Right cardiac atrium (tissue), 5 donors: ENCODE measurements around the gene ARAP2. TPM values are rescaled to one million over a fixed set of nuclear protein-coding genes. Genes with fewer than 3 reads are reported as not detected.

Experiments used
- ATAC-seq, 2 donors: fragments of 200-7000 bp; cut with Tn5 transposase; one replicate each; pipeline versions ENCODE4 v1.8.0 to v1.9.1; 2020; ENCODE audit warnings: moderate library complexity in 2 of 2, mild to moderate bottlenecking in 1 of 2
- DNase-seq, 3 donors: peaks; one replicate each; pipeline ENCODE4 v3.0.0-alpha.2; 2020
- H3K27ac ChIP-seq: one replicate; pipeline ENCODE4 v1.5.1; 2013; ENCODE audit warnings: mild to moderate bottlenecking, low read length, control low read depth, moderate library complexity
- H3K27me3 ChIP-seq: one replicate; pipeline ENCODE4 v1.6.1; 2013; ENCODE audit not compliant: control insufficient read depth, insufficient read depth
- H3K4me1 ChIP-seq: one replicate; pipeline ENCODE4 v1.6.1; 2013; ENCODE audit warnings: low read length; ENCODE audit not compliant: control insufficient read depth, insufficient read depth
- H3K4me3 ChIP-seq: one replicate; pipeline ENCODE4 v1.5.1; 2013; ENCODE audit warnings: low read length, control low read depth
- H3K9me3 ChIP-seq: one replicate; pipeline ENCODE4 v1.6.1; 2013; ENCODE audit warnings: low read length; ENCODE audit not compliant: control insufficient read depth
- WGBS: extraction: QIAGEN DNeasy Blood & Tissue Kit; methylation state at CpG from one replicate; pipeline ENCODE4 v1.1.7; 2013; 5-methylcytosine and 5-hydroxymethylcytosine counted together
- intact Hi-C, 4 donors: fragments of 100-400 bp; cut with DNase I; formaldehyde crosslinking; loops; one replicate each; pipeline versions ENCODE4 v1.11.0 to v1.14.0; 2022 to 2023
- long read RNA-seq, 4 donors: library from polyadenylated mRNA; unstranded; transcript quantifications; one replicate each; pipeline ENCODE4 v2.0.0, GENCODE V29; 2020 to 2021
- polyA plus RNA-seq: library from polyadenylated mRNA; stranded (reverse); fragments of 200-250 nt; gene quantifications from one replicate; pipeline ENCODE4 v1.2.3, GENCODE V29; 2013
- total RNA-seq, 4 donors: library from RNA; stranded (reverse); fragmentation: NEBNext Ultra II Directional; extraction: Animal tissue kit (Norgen Biotek cat#: 25700); gene quantifications; one replicate each; pipeline ENCODE4 v1.2.1, GENCODE V29; 2021
- donor health status: healthy with polysubstance abuse.
- donor health status: DM: no; HTN: yes; CAD: no.
- donor health status: DM: no; HTN: no; CAD: no.
- donor health status: DM: no; HTN: yes; CAD: no; lungs with severe emphysema.
- donor health status: DM: yes; HTN: yes; CAD: no.

Gene ARAP2
- total RNA-seq, result 1 to 10 TPM; 3.1 to 9.4 (median 4.7) TPM
- polyA plus RNA-seq, result 0.72 TPM
- long read RNA-seq, donor 1, partial matches to known transcripts, result 1 of 2 reads
- long read RNA-seq, donor 1, other reads (novel, unspliced or antisense), result 1 of 2 reads
- long read RNA-seq, donor 2, partial matches to known transcripts, result 0 of 1 reads
- long read RNA-seq, donor 2, other reads (novel, unspliced or antisense), result 1 of 1 reads
- long read RNA-seq, donor 3, partial matches to known transcripts, result 0 of 3 reads
- long read RNA-seq, donor 3, other reads (novel, unspliced or antisense), result 3 of 3 reads
- long read RNA-seq, donor 4, partial matches to known transcripts, result 1 of 1 reads
- long read RNA-seq, donor 4, other reads (novel, unspliced or antisense), result 0 of 1 reads

- Histone ChIP-seq H3K27me3 (no peaks in the 10 kb centered on the region), H3K4me1 (no peaks in the 10 kb centered on the region), H3K27ac (peak within 1 kb of the TSS; percentile 7), H3K4me3 (peak within 1 kb of the TSS; percentile 55), H3K9me3 (no peaks in the 10 kb centered on the region)
- DNase-seq (peak; percentile 41 to 78 (median 76)), ATAC-seq (peak; percentile 84 to 86)
- intact Hi-C loops, result no loop called here
- WGBS, result 2% methylated on average over 81 of the region's 81 CpGs
Measured at GRCh38 chr4:36244257-36245082, at the start of gene ARAP2. Gene ARAP2, minus strand, starts transcription at chr4:36244514. Its CDS starts 15,028 bp downstream, at chr4:36229486.

GRCh38 chr4:36292556-36293188 is 48.4 kb upstream of the ARAP2 start:
- intact Hi-C loops, result no loop called here
- Histone ChIP-seq H3K27me3 (no peaks in the 10 kb centered on the region), H3K27ac (no peak overlapping the region), H3K4me3 (no peak overlapping the region), H3K9me3 (no peaks in the 10 kb centered on the region), H3K4me1 (no peaks in the 10 kb centered on the region)
- ATAC-seq (no peak), DNase-seq (peak in 1 of 3 donors; percentile 47)
- 74% methylated on average over 7 of the region's 7 CpGs for WGBS

DNA sequence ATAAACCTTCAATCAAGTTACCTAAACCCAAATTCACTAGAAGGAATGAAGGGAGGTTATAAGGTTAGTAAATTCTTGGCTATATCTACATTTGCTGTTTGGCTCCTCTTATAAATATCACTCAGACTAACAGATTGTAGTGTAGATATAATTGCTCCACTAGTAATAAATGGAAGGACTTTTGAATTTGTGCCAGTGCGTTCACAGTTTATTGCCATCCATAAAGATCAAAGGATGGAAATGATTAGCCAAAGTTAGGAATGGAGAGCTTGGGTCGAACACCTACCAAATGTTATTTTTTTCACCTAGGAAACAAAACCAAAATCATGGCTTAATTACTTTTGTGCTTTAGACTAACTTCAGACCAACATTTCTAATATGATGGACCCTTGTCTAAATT is 46.3 kb upstream of the ARAP2 start:
- DNase-seq (no peak), ATAC-seq (no peak)
- no peaks in the 10 kb centered on the region for H3K9me3 ChIP-seq
- H3K27me3 ChIP-seq, result no peaks in the 10 kb centered on the region
- no peak overlapping the region for H3K27ac ChIP-seq
- intact Hi-C loops, result no loop called here
- H3K4me1 ChIP-seq, result no peaks in the 10 kb centered on the region
- no peak overlapping the region for H3K4me3 ChIP-seq
- WGBS, result 91% methylated on average over 2 of the region's 2 CpGs

GRCh38 chr4:36288731-36289426 is 44.6 kb upstream of the ARAP2 start:
- Histone ChIP-seq H3K27ac (no peak overlapping the region), H3K4me3 (no peak overlapping the region), H3K27me3 (no peaks in the 10 kb centered on the region), H3K9me3 (no peaks in the 10 kb centered on the region), H3K4me1 (no peaks in the 10 kb centered on the region)
- ATAC-seq (no peak), DNase-seq (no peak)
- intact Hi-C loops, result no loop called here
- 48% methylated on average over 2 of the region's 2 CpGs for WGBS

GRCh38 chr4:36286481-36286871 is 42.2 kb upstream of the ARAP2 start:
- intact Hi-C loops, result no loop called here
- no peaks in the 10 kb centered on the region for H3K4me1 ChIP-seq
- WGBS, result 90% methylated on average over 4 of the region's 4 CpGs
- DNase-seq (no peak), ATAC-seq (no peak)
- no peak overlapping the region for H3K4me3 ChIP-seq
- H3K27me3 ChIP-seq, result no peaks in the 10 kb centered on the region
- no peak overlapping the region for H3K27ac ChIP-seq
- no peaks in the 10 kb centered on the region for H3K9me3 ChIP-seq

DNA sequence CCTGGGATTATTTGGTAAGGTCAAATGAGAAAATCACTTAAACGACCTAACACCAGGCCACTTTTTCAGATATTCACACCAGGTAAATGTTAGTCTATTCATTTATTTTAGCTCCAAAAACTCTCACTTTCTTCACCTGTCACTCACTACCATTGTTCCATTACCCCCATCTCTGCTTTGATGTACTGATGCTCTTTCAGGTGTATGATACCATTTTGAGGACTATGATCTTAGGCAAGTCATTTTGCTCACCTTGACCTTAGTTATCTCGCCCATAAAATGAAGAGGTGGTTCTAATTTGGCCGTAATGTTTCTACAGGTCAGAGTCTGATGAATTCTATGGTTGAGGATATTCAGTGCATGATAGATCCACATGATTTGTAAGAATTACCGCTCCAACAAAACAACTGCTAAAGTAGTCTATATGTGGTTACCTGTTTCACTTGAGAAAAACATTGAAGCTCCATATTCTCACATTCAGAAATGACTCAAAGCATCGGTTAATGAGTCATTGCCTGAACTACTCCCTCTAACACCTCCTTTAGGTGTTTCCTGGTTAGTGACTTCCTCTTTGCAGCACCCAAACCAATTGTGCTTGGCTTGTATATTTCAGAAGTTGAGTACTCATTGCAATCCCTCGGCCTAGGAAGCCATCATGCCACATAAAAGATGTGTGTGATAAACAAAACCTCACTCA is 41.6 kb upstream of the ARAP2 start:
- H3K4me3 ChIP-seq, result no peak overlapping the region
- H3K4me1 ChIP-seq, result no peaks in the 10 kb centered on the region
- intact Hi-C loops, result no loop called here
- no peaks in the 10 kb centered on the region for H3K9me3 ChIP-seq
- ATAC-seq (no peak), DNase-seq (no peak)
- H3K27me3 ChIP-seq, result no peaks in the 10 kb centered on the region
- 80% methylated on average over 6 of the region's 6 CpGs for WGBS
- H3K27ac ChIP-seq, result no peak overlapping the region

- Histone ChIP-seq H3K9me3 (no peaks in the 10 kb centered on the region), H3K4me1 (no peaks in the 10 kb centered on the region), H3K27me3 (no peaks in the 10 kb centered on the region), H3K4me3 (no peak overlapping the region), H3K27ac (no peak overlapping the region)
- intact Hi-C loops, result no loop called here
- DNase-seq (no peak), ATAC-seq (no peak)
- 72% methylated on average over 2 of the region's 2 CpGs for WGBS
Measured at GRCh38 chr4:36283912-36284465, 39.7 kb upstream of the ARAP2 start.

GRCh38 chr4:36282503-36283030 is 38.3 kb upstream of the ARAP2 start:
- Histone ChIP-seq H3K4me3 (no peak overlapping the region), H3K9me3 (no peaks in the 10 kb centered on the region), H3K4me1 (no peaks in the 10 kb centered on the region), H3K27ac (no peak overlapping the region), H3K27me3 (no peaks in the 10 kb centered on the region)
- DNase-seq (no peak), ATAC-seq (no peak)
- intact Hi-C loops, result no loop called here

DNA sequence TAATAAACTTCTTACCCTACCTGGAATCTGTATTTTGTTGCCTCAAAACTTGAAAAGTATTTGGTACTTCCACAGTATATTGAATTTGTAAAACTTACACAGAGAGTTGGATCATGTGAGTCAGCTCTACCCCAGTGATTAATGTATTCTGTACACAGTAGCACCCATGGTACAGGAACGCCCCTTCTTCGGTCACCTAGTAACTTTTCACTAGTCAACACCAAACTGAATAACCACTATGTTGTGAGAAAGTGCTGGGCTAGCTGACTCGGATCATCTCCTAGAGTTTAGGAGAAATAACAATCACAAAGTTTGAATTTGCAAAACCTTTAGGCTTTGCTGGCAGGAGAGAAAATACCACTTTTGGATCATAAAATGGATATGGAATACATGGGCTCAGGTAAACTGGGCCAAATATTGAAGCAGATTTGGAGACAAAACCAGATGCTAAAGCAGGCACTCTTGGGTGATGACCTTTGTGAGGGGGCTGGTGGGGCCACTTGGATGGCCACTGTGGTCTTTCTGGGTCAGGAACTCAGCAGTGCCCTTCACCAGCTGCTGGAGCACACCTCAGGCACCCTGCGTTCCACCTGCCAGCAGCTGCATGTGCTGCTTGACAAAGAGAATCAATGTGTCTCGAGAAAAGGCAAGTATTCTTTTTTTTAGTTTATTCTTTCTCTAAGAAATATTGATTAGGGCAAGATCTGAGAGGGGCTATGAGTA is 37.2 kb upstream of the ARAP2 start, which contains the start of gene DTHD1:
TSS of gene DTHD1 (plus strand) at position 233 of the 723 bp plus-strand sequence. CDS start at position 376, 143 bp downstream.
- no peak within 1 kb of the TSS for H3K27ac ChIP-seq

More for the DNA sequence above, 37.2 kb upstream of the ARAP2 start, which contains the start of gene DTHD1:
- Histone ChIP-seq H3K4me1 (no peaks in the 10 kb centered on the region), H3K9me3 (no peaks in the 10 kb centered on the region), H3K4me3 (no peak within 1 kb of the TSS), H3K27me3 (no peaks in the 10 kb centered on the region)
- 91% methylated on average over 5 of the region's 5 CpGs for WGBS
- intact Hi-C loops, result no loop called here
- DNase-seq, result no peak
- ATAC-seq, result no peak
